Left ventricle myocardium superior (tissue), 1 donor: ENCODE results near the gene WIPF2. TPM values are rescaled to one million over a fixed set of nuclear protein-coding genes. Genes with fewer than 3 reads are reported as not detected.
A peak's percentile ranks its signal among the peaks of the same experiment; 100 is the strongest.

Source experiments
- ATAC-seq: fragments of 200-7000 bp; cut with Tn5 transposase; one replicate; pipeline ENCODE4 v1.9.1; 2020; ENCODE audit warnings: mild to moderate bottlenecking, moderate library complexity
- DNase-seq: peaks from one replicate; pipeline ENCODE4 v3.0.0-alpha.2; 2020
- intact Hi-C: fragments of 100-400 bp; cut with micrococcal nuclease; formaldehyde crosslinking; loops from one replicate; pipeline ENCODE4 v1.11.0; 2022
- total RNA-seq: library from RNA; stranded (reverse); fragmentation: NEBNext Ultra II Directional; extraction: Animal tissue kit (Norgen Biotek cat#: 25700); gene quantifications from one replicate; pipeline ENCODE4 v1.2.1, GENCODE V29; 2021
- donor health status: DM: no; HTN: yes; CAD: no; lungs with severe emphysema.

The WIPF2 gene
- total RNA-seq, 1 donor from 2014 or later: 11.3 TPM

DNA sequence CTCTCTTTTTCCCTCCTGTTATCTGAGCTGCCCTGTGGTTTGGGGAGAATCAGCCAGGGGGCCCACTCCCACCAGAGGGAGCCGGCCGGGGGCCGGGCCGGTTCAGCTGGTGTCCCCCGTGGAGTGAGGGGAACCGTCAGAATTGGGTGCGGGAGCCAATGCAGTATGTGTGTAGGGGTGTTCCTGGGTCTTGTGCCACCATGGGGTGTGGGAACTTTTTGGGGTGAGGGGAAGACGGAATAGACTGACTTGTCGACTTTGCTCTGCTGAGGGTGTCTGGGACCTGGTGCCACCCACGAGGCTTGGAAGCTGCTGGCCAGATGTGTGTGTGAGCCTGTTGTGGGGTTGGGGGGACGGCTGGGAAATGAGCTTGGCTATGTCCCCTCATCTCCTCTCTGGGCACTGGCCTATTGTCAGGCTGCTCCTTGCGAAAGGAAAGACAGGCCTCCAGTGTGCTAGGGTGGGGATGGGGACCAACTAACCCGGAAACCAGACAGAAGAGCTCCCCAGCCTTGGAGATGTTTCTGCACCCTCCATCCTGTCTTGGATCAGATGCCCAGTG is 99.8 kb downstream of the WIPF2 start:
- DNase-seq: no peak
- intact Hi-C loops: no loop called here
- no peak for ATAC-seq

DNA sequence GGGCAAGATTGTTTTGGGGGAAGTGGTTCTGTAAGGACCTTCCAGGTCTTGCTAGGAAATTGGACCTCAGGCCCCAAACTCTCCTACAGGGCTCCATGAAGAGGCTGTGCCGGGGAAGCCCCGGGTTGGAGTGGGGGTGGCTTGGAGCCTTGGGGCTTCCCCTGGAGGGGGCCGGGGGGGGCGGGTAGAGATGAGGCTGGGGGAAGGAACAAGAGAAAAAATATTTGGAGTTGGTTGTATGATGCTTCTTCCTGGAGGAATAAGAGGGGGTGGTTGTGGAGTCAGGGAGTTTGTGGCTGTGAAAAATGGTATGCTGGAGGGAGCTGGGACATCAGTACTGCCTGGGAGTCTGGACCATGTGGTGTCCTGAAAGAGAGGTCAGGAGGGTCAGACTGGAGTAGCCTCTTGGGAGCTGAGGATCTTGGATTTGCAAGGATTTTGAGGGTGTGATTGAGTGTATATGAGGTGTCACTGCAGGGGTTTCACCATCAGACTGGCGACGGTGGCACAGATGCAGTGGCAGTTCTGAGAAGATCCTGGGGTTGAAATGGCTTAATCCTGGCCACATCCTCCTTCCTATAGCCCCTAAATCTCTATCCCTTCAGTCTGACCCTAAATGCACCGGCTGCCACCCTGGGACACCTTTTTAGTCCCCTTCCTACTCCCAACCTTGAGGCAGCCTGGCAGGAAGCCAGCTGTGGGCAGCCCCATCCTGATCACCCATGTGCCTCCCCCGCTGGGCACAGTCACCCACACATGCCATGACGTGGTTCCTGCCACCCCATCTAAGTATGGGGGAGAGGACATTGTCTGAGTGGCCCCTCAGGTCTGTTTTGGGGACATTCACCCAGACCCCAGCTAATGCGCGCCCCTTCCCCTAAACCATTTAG is 100.8 kb downstream of the WIPF2 start:
- ATAC-seq (no peak), DNase-seq (peak; percentile 73)
- intact Hi-C loops: no loop called here

DNA sequence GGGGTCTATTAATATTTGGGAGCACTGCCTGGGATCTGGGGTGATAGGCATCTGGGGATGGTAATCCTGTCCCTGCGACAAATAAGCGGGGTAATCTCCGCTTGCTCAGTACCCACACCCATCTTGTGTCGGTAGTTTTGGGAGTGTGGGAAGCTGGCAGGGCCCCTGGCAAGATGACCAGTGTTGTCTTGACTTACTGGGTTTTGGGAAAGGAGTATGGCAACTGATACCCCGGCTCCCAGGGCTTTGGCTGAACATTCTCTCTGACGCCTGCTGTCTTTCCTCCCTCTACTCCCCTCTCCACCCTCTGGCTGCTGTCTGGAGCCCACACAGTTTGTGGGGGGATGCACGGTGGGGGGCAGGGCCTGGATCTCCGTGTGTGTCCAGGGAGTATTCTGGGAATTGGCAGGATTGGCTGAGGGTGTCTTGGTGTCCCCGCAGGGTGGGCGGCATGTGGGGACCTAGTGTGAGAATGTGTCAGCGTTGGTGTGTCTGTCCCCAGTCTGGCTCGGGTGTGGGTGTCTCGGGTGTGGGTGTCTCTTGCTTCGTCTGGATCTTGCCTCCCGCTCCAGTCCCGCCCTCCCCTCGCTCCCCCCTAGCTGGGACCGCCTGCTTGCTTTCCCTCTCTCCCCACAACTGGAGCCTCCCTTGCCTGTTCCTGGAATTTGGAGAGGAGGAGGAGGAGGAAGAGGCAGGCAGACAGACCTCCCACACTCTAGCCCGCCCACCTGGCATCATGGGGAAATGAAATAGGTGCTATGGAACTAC is 101.8 kb downstream of the WIPF2 start:
- DNase-seq: peak; percentile 82
- intact Hi-C loops: no loop called here
- peak; percentile 20 for ATAC-seq

DNA sequence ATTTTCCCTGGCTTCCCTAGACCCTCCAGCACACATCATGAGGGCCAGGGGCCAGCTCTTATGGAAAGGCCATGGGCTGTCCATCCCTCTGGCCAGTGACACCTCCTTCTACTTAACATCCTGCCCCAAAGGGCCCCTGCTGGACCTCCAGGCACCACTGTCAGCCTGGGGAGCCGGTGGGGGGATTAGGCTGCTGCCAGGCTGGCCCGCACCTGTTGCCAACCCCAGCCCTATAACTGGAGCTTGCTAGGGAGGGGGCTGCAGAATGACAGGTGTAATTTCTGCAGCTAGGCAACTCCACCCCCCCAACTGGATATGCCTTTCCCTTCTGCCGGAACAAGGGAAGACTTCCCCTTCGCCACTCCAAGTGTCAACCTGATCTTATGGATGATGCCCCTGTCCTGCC is 102.4 kb downstream of the WIPF2 start:
- intact Hi-C loops: no loop called here
- ATAC-seq (no peak), DNase-seq (no peak)

DNA sequence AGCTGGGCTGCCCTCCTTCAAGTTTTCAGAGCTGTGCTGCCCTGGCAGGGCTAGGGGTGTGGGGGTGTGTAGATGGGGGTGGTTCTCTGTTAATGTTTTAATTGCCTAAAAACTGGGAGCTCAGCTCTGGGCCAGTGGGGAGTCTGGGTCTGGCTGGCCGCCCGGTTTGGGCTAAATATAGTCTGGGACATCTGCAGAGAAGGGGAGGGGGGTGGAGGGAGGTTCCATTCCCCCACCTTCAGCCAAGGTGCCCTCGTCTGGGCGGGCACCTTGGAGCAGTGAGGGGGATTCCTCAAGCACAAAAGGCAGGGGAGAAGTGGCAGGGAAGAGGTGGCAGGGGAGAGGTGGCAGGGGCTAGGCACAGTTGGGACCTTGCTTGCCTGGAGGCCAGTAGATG is 102.9 kb downstream of the WIPF2 start:
- intact Hi-C loops: no loop called here
- peak; percentile 44 for ATAC-seq
- peak; percentile 86 for DNase-seq

DNA sequence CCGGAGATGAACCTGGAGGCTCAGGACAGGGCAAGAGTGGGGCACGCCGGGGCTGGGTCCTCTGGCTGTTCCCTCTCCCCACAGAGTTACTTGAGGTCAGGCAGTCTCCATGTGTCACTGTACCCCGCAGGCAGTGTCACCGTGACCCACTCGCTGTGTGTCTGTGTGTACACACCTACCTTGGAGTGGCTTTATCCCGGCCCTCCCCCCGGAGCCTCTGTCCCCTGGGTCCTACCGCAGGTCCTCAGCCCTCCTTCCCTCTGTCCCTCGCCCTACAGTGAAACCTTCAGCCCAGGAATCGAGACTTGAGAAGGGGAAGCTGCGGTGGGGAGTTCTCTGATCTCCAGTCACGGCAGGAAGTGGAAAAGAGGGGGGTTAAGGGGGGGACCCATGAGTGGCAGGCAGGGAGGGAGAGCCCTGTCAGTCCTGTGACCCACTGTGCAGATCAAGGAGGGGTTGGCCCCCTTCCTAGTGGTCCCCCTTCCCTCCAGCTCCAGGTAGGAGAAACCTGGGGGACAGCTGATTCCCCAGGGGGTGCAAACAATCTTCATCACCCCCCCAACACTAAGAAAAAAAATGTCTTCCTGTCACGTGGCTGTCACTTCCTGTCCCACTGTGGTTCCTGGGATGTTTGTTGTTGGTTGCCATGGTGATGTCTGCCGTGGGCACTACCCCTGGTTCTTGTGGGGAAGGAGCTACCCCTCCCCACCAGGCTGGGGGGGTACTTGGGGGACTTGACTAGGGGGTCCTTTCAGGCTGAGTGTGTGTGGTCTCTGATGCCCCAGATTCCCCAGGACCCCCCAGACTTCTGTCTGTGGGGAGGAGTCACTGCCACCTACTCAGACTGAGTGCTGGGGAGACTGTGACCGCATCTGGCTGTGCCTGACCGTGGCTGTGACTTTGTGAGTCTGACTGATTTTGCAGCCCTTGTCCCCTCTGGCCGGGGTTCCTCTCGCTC is 103.5 kb downstream of the WIPF2 start:
- DNase-seq: peak; percentile 76
- intact Hi-C loops: no loop called here

DNA sequence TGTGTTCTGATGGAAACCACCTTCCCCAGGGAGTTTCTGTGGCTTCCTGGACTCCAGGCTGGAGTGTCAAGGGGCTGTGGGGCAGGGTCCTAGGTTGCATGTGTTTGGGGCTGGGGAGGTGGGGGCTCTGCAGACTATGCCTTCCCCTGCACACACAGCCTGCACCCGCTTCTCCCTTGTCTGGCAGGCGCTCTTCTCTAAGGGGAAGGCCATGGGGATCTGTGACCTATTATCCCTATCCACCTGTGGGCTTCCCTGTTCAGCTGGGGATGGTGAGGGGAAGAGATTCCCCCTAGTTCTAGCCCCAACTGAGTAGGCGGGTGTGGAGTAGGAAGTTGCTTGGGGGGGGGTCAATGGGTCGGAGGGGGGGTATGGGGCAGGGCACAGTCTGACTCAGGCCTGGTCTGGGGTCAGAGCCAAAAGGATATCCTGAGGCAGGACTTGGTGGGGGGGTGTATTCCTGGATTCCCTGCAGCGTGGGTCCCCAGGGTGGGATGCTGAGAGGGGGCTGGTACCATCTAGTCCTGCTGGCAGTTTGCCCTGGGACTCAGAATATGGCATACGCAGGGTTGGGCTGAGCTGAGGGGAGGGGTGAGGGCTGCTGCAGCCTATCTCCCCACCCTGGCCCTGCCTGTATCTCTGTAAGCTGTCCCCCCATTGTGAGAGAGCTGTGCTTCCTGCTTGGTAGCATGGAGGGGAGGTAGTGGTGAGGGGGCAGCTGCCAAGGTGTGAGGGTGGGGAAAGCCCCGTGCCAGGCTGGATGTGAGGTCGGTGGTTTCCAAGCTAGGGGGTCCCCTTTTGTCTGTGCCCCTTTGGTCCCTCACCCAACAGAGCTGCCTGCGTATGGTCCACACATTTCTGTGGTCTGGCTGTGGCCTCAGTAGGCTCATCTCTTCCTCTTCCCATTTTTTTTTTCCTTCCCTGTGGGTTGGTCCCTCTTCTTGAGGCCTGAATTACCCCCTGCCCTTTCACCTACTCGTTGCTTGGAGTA is 104.6 kb downstream of the WIPF2 start:
- peak; percentile 71 for DNase-seq
- intact Hi-C loops: no loop called here
- peak; percentile 7 for ATAC-seq

More for the DNA sequence above, 103.5 kb downstream of the WIPF2 start:
- peak; percentile 17 for ATAC-seq

DNA sequence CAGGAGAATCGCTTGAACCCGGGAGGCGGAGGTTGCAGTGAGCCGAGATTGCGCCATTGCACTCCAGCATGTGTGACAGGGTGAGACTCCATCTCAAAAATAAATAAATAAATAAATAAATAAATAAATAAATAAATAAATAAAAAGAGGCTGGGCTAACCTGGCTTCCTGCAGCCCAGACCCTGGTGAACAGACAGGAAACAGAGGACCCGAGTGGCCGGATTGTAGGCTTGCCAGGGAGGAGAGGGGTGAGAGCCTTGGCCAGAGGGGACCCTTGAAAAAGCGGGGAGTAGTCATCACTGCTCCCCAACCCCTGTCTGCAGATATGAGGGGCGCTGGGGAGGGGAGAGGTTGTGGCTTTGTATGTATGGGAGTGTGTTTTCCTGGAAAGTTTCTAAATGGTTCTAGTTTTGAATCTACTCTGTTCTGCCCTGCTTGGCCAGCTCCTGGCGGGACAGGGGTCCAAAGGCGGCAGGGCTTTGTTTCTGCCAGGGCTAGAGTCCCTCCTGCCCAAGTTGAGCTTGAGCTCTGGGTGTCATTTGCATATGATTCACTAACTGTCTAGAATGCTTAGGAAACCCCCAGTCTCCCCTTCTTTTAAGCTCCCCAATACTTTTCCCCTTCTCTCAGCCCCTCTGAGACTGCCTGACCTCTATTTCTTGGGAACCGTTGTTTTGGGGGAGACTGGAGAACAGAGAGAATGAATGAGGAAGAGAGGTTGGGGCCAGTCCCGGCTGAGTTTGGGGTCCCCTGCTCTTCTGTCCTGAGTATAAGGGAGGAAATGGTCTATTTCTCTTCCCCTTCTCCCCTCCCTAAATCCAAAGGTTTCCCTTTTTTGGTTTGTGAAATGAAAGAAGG is 106.3 kb downstream of the WIPF2 start:
- intact Hi-C loops: no loop called here
- no peak for ATAC-seq
- peak; percentile 20 for DNase-seq

DNA sequence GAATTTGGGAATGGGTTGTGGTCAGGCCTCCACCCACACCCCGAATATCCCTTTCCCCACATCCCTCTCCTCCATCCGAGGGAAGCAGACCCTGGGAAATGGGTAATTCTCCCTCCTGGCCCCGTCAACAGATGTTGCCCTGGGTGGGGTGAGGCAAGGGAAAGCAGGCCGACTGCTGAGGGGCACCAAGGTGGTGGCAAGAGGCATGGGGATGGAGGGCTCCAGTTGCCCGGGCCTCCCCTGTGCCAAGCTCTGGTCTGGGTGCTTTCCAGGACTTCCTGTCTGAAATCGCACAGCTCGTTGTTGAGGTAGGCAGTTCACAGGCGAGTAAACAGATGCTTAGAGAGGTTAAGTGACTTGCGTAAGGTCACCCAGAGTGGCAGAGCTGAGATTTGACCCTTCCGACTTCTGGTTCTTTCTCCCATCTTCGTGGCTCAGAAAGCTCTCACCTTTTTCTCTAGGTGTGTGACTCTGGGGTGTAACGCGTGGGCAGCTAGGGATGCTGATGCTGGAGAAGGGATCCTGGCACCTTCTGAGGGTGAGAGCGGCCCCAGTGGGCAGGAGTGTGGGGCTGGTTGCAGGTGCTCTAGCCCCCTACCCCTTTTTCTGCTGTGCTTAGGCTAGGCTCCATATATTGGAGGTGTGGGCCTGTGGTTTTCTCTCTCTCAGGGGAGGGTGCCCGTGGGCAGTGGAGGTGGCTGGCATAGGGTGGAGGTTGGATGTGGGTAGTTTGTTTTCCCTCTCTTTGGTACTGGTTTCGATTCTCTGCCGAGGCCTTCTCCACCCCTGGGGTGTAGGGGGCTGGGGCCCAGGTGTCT is 107.1 kb downstream of the WIPF2 start:
- DNase-seq (peak; percentile 30), ATAC-seq (no peak)
- intact Hi-C loops: no loop called here

DNA sequence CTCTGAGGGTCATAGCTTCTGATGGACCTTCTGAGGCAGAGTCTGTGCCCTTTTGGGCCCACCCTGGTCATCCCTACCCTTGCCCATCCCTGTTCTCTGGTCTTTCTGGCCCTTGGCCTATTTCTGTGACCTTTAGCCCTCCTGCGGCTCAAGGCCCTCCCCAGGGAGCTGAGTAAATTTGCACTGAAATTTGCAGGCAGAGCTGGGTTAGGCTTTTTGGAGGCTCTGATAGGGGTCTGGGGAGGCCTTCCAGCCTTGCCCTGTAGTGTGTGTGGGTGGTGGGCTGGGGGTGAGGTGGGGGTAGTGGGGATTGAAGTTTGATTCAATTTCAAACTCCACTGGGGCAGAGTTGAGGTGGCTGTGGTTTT is 107.7 kb downstream of the WIPF2 start:
- DNase-seq: no peak
- no peak for ATAC-seq

DNA sequence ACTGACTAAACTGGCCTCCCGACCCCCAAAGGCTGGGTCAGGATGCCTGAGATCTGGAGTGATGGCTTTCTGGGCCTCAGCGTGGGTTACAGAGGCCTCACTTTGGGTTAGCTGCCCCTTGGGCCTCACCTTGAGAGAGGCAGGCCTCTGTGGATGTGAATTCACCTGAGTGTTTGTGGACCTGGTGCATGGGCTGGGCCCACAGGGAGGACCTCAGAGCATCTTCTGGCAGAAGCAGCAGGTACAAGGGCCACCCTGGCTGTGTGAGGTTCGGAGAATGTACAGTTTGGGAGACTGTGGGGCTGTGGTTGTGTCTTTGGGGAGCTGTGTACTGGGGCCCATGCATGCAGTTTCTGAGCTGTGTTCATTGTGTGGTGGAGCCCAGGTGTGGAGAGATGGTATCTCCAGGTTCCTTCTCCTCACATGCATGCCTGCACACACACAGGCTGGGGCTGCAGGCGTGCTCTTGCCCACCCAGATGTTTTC is 108.2 kb downstream of the WIPF2 start:
- no peak for ATAC-seq
- peak; percentile 14 for DNase-seq
- intact Hi-C loops: no loop called here

More for the DNA sequence above, 107.7 kb downstream of the WIPF2 start:
- intact Hi-C loops: no loop called here

DNA sequence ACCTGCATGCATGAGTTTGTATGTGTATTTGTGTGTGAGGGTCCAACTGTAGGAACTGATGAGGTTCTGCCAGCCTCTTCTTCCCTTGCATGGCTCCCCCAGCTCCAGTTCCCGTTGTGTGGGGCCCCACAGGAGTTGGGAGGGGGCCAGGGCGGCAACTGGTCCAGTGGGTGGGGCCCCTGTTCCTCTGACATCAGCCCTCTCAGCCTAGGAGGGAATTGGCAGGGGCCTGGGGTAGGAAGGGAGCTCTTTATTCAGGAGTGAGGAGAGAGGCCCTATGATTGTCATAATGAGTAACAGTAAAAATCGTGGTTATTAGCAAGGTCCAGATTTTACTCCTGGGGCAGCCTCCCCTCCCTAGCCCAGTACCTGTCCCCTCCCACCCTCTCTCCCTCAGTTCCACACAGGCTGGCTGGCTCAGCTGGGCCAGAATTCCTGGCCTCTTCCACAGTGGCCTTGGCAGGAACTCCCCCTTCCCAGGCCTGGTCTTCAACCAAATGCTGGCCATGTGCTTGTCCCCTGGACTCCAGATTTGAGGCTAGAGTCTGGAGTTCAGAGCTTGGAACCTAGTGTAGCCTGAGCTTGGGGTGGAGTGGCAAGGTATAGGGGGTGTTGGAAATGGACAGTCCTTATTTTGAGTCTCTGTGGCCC is 108.8 kb downstream of the WIPF2 start:
- peak; percentile 79 for DNase-seq
- intact Hi-C loops: no loop called here
- ATAC-seq: no peak

DNA sequence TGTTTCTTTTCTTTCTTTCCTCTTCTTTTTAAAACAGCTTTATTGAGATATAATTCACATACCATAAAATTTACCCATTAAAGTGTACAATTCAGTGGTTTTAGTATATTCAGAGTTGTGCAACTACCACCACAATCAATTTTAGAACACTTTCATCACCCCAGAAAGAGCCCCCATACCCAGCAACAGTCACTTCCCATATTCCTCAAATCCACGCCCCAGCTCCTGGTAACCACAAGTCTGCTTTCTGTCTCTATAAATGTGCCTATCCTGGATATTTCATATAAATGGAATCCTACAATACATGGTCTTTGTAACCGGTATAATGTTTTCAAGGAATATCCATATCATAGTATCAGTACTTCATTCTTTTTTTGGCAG is 109.3 kb downstream of the WIPF2 start:
- intact Hi-C loops: no loop called here
- DNase-seq: no peak
- no peak for ATAC-seq

DNA sequence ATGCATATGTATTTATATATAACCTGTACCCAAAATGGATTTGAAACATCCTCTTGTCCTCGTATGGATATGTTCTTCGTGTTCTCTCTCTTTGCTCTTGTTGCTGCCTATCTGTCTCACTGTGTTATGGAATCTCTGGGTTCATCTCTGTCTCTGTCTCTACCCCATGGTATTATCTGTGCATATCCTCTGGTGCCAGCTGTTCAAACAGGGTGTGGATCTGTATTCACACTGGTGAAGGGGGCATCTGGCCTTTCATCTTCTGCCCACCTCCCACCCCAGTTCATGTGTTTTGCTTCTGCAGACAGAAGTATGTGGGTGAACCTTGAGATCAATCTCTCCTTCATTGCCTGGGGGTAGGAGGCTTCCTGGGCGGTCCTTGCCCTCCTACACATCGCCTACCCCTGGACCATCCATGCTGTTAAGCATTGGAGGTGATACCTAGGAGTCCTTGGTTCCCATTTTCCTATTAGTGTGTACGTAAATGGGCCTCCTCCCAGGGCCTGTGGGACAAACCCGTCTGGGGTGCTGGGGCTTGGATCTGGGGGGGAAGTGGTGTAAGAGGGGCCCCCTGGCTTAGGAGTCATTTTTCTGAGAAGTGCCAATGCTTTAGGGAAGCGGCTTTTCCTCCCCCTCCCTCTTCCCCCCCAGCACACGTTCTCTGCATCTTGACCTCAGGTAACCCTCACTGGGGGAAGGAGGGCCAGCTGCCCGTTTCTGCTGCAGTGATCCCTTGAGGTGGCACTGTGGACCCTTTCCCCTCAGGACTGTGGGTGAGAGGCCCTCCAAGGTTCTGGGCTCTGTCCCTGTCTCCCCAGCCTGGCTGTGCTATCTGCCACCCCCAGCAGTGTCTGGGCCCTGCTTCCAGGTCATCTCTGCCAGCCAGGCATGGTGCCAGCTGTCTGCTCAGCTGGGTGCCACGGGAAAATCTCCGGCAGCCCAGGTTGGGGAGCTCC is 111.0 kb downstream of the WIPF2 start:
- peak; percentile 92 for DNase-seq
- intact Hi-C loops: no loop called here
- peak; percentile 47 for ATAC-seq
